Thyroid gland (tissue), 4 donors: ENCODE results near the gene SGCD. TPM values are rescaled to one million over a fixed set of nuclear protein-coding genes. Genes with fewer than 3 reads are reported as not detected.

Source experiments
- DNase-seq, 2 donors: peaks; one replicate each; pipeline ENCODE4 v3.0.0-alpha.2; 2019
- H3K27ac ChIP-seq, 3 donors: fragments of 200-600 bp; sonication (generic); 1 replicate in 2 of 3; 2 replicates in 1 of 3; pipeline ENCODE4 v1.5.1; 2016 to 2019; ENCODE audit warnings: mild to moderate bottlenecking in 1 of 3, moderate library complexity in 1 of 3
- H3K27me3 ChIP-seq: fragments of 200-600 bp; sonication (generic); one replicate; pipeline ENCODE4 v1.5.1; 2019
- H3K36me3 ChIP-seq, 2 donors: fragments of 200-600 bp; sonication (generic); one replicate each; pipeline ENCODE4 v1.5.1; 2016 to 2019
- H3K4me1 ChIP-seq, 2 donors: fragments of 200-600 bp; sonication (generic); one replicate each; pipeline ENCODE4 v1.5.1; 2017 to 2019
- H3K4me3 ChIP-seq, 3 donors: fragments of 200-600 bp; sonication (generic); replicated peaks in 1 of 3; 1 replicate in 2 of 3; 2 replicates in 1 of 3; pipeline ENCODE4 v1.5.1; 2016; ENCODE audit warnings: mild to moderate bottlenecking in 1 of 3
- H3K9me3 ChIP-seq: fragments of 200-600 bp; sonication (generic); one replicate; pipeline ENCODE4 v1.5.1; 2017
- CTCF ChIP-seq, 6 experiments: fragments of 200-600 bp in 3 of 6; fragments of 450-650 bp in 3 of 6; sonication (generic) in 3 of 6; IDR thresholded peaks; one replicate each; pipeline ENCODE4 v1.5.1; 2016 to 2019; ENCODE audit warnings: antibody characterized with exemption in 6 of 6, mild to moderate bottlenecking in 2 of 6, inconsistent platforms in 1 of 6, moderate library complexity in 1 of 6
- POLR2A ChIP-seq, 2 donors: fragments of 450-650 bp; IDR thresholded peaks; one replicate each; pipeline ENCODE4 v1.6.1; 2017; ENCODE audit warnings: antibody characterized with exemption in 2 of 2, mild to moderate bottlenecking in 2 of 2, moderate library complexity in 1 of 2
- WGBS, 2 donors: methylation state at CpG; one replicate each; pipeline ENCODE4 v1.1.5; 2017; 5-methylcytosine and 5-hydroxymethylcytosine counted together
- intact Hi-C: fragments of 100-400 bp; cut with DNase I; formaldehyde crosslinking; loops from one replicate; pipeline ENCODE4 v1.15.1; 2023
- total RNA-seq, 4 donors: library from RNA; depleted of rRNA; stranded (reverse); fragments of >200 nt; gene quantifications; one replicate each; pipeline ENCODE4 v1.2.3, GENCODE V29; 2016

SGCD gene
- total RNA-seq, 4 donors from 2014 or later: 7.4 to 20.1 (median 9.2) TPM

- WGBS, 2 donors: 59 to 77% methylated on average over 11 of the region's 11 CpGs
- Histone ChIP-seq H3K4me1 (no peaks in the 10 kb centered on the region), H3K4me3 (no peak overlapping the region), H3K27ac (no peak overlapping the region), H3K9me3 (no peaks in the 10 kb centered on the region), H3K27me3 (no peaks in the 10 kb centered on the region), H3K36me3 (no peaks in the 10 kb centered on the region)
- no peak for TF ChIP-seq CTCF (IDR thresholded peaks at IDR 0.05)
- no peak for TF ChIP-seq POLR2A (IDR thresholded peaks at IDR 0.05)
- no peak for DNase-seq
- intact Hi-C loops: no loop called here
Observed at GRCh38 chr5:156396063-156396829, 69.3 kb downstream of the SGCD start.

- H3K9me3 ChIP-seq: no peaks in the 10 kb centered on the region
- intact Hi-C loops: no loop called here
- WGBS, 2 donors: 87 to 88% methylated on average over 2 of the region's 2 CpGs
- no peaks in the 10 kb centered on the region for H3K36me3 ChIP-seq
- H3K27ac ChIP-seq: no peak overlapping the region
- no peak overlapping the region for H3K4me3 ChIP-seq
- TF ChIP-seq CTCF (IDR thresholded peaks at IDR 0.05) (no peak), POLR2A (IDR thresholded peaks at IDR 0.05) (no peak)
- no peaks in the 10 kb centered on the region for H3K4me1 ChIP-seq
- DNase-seq: no peak
- H3K27me3 ChIP-seq: no peaks in the 10 kb centered on the region
Observed at GRCh38 chr5:156396830-156397081, 69.8 kb downstream of the SGCD start.

- intact Hi-C loops: no loop called here
- Histone ChIP-seq H3K4me1 (no peaks in the 10 kb centered on the region), H3K27ac (no peak overlapping the region), H3K36me3 (no peaks in the 10 kb centered on the region), H3K27me3 (no peaks in the 10 kb centered on the region), H3K9me3 (no peaks in the 10 kb centered on the region), H3K4me3 (no peak overlapping the region)
- TF ChIP-seq CTCF (IDR thresholded peaks at IDR 0.05): no peak
- DNase-seq: no peak
- 74 to 83% methylated on average over 2 of the region's 2 CpGs for WGBS, 2 donors
Observed at GRCh38 chr5:156399323-156399722, 72.4 kb downstream of the SGCD start.

GRCh38 chr5:156400231-156400986, 73.4 kb downstream of the SGCD start:
- DNase-seq: no peak
- intact Hi-C loops: no loop called here
- no peaks in the 10 kb centered on the region for H3K4me1 ChIP-seq
- no peaks in the 10 kb centered on the region for H3K27me3 ChIP-seq
- TF ChIP-seq CTCF (IDR thresholded peaks at IDR 0.05) (no peak), POLR2A (IDR thresholded peaks at IDR 0.05) (no peak)
- H3K36me3 ChIP-seq: no peaks in the 10 kb centered on the region
- H3K4me3 ChIP-seq: no peak overlapping the region
- H3K9me3 ChIP-seq: no peaks in the 10 kb centered on the region
- H3K27ac ChIP-seq: no peak overlapping the region

- DNase-seq: no peak
- intact Hi-C loops: no loop called here
- Histone ChIP-seq H3K4me3 (no peak overlapping the region), H3K36me3 (no peaks in the 10 kb centered on the region), H3K27ac (no peak overlapping the region), H3K4me1 (no peaks in the 10 kb centered on the region), H3K27me3 (no peaks in the 10 kb centered on the region), H3K9me3 (no peaks in the 10 kb centered on the region)
- 90 to 91% methylated on average over 4 of the region's 4 CpGs for WGBS, 2 donors
- TF ChIP-seq POLR2A (IDR thresholded peaks at IDR 0.05): no peak
- no peak for TF ChIP-seq CTCF (IDR thresholded peaks at IDR 0.05)
Observed at GRCh38 chr5:156401804-156402203, 74.8 kb downstream of the SGCD start.
